ENCODE results near the gene ST8SIA3.

The ST8SIA3 gene

GRCh38 chr18:57352271-57352701, at the start of gene ST8SIA3:
TSS of gene ST8SIA3 (plus strand) at chr18:57352557. CDS start at chr18:57352847, 290 bp downstream.
- no peak for DNase-seq (ENCODE audit: low spot score)

- no peak for DNase-seq (ENCODE audit: low spot score)
Observed at GRCh38 chr18:57311472-57311871, 40.9 kb upstream of the ST8SIA3 start.

- DNase-seq (ENCODE audit: low spot score) = no peak
Observed at GRCh38 chr18:57312346-57313144, 39.8 kb upstream of the ST8SIA3 start.

- DNase-seq (ENCODE audit: low spot score) = no peak
Observed at GRCh38 chr18:57320603-57321002, 31.8 kb upstream of the ST8SIA3 start.

- no peak for DNase-seq (ENCODE audit: low spot score)
Observed at GRCh38 chr18:57325491-57326166, 26.7 kb upstream of the ST8SIA3 start.

- no peak for DNase-seq (ENCODE audit: low spot score)
Observed at GRCh38 chr18:57326718-57327323, 25.5 kb upstream of the ST8SIA3 start.

GRCh38 chr18:57328665-57329064, 23.7 kb upstream of the ST8SIA3 start:
- DNase-seq (ENCODE audit: low spot score) = no peak

- DNase-seq (ENCODE audit: low spot score) = no peak
Observed at GRCh38 chr18:57329856-57330255, 22.5 kb upstream of the ST8SIA3 start.

- no peak for DNase-seq (ENCODE audit: low spot score)
Observed at GRCh38 chr18:57331718-57332117, 20.6 kb upstream of the ST8SIA3 start.

- DNase-seq (ENCODE audit: low spot score) = no peak
Observed at GRCh38 chr18:57333940-57334339, 18.4 kb upstream of the ST8SIA3 start.

GRCh38 chr18:57334383-57334782, 18.0 kb upstream of the ST8SIA3 start:
- no peak for DNase-seq (ENCODE audit: low spot score)

GRCh38 chr18:57336343-57336742, 16.0 kb upstream of the ST8SIA3 start:
- DNase-seq (ENCODE audit: low spot score) = no peak

GRCh38 chr18:57337890-57338289, 14.5 kb upstream of the ST8SIA3 start:
- no peak for DNase-seq (ENCODE audit: low spot score)

- DNase-seq (ENCODE audit: low spot score) = no peak
Observed at GRCh38 chr18:57343833-57344232, 8.5 kb upstream of the ST8SIA3 start.

- DNase-seq (ENCODE audit: low spot score) = no peak
Observed at GRCh38 chr18:57346876-57347275, 5.5 kb upstream of the ST8SIA3 start.

GRCh38 chr18:57347784-57348183, 4.6 kb upstream of the ST8SIA3 start:
- no peak for DNase-seq (ENCODE audit: low spot score)

GRCh38 chr18:57352761-57353136, 392 bp downstream of the ST8SIA3 start:
- no peak for DNase-seq (ENCODE audit: low spot score)

- no peak for DNase-seq (ENCODE audit: low spot score)
Observed at GRCh38 chr18:57353137-57353939, 981 bp downstream of the ST8SIA3 start.

- DNase-seq (ENCODE audit: low spot score) = no peak
Observed at GRCh38 chr18:57353940-57354461, 1.6 kb downstream of the ST8SIA3 start.

- no peak for DNase-seq (ENCODE audit: low spot score)
Observed at GRCh38 chr18:57359433-57359832, 7.1 kb downstream of the ST8SIA3 start.

GRCh38 chr18:57362714-57363113, 10.4 kb downstream of the ST8SIA3 start:
- DNase-seq (ENCODE audit: low spot score) = no peak

GRCh38 chr18:57364460-57364859, 12.1 kb downstream of the ST8SIA3 start:
- no peak for DNase-seq (ENCODE audit: low spot score)
